Endothelial cell of umbilical vein (primary cell): ENCODE data around the gene SMARCA2. TPM values are rescaled to one million over a fixed set of nuclear protein-coding genes. Genes with fewer than 3 reads are reported as not detected.

Experiments
- BruUV-seq: library from RNA; stranded (reverse); fragments of 400-500 nt; replicated peaks from 2 replicates; lab custom pipeline; 2021; lab: Mats Ljungman, UMichigan
- CTCF ChIA-PET: fragments of 300-600, 350-600 bp; sonication (Branson Sonifier 250); formaldehyde crosslinking; loops from one replicate; lab custom pipeline; 2021; ENCODE audit warnings: antibody characterized with exemption, inconsistent platforms; lab: Charles Lee
- POLR2A ChIA-PET: fragments of 300-600, 350-600 bp; sonication (Branson Sonifier 250); formaldehyde crosslinking; loops from one replicate; lab custom pipeline; 2021; ENCODE audit warnings: antibody characterized with exemption, inconsistent platforms; lab: Charles Lee
- DNase-seq: peaks from one replicate; pipeline ENCODE4 v3.0.0-alpha.2; 2011; ENCODE audit warnings: low read depth, low spot score
- FAIRE-seq: peaks from 2 replicates; lab custom pipeline; 2011; peaks lifted over from hg19 to GRCh38; lab: Jason Lieb, UNC
- H2AFZ ChIP-seq: 2 replicates; pipeline ENCODE4 v1.6.0; 2012; ENCODE audit warnings: low read depth, low read length, control low read depth, inconsistent platforms
- H3K27ac ChIP-seq: 2 replicates; pipeline ENCODE4 v1.5.1; 2011; ENCODE audit warnings: low read depth, mild to moderate bottlenecking, control low read depth, low read length, moderate library complexity; ENCODE audit not compliant: insufficient read depth
- H3K27me3 ChIP-seq, 2 experiments: 2 replicates each; pipeline versions ENCODE4 v1.6.0 to v1.6.1; 2011; ENCODE audit warnings: low read length in 2 of 2, mixed read lengths in 1 of 2; ENCODE audit not compliant: control insufficient read depth in 2 of 2, insufficient read depth in 2 of 2
- H3K36me3 ChIP-seq, 2 experiments: 2 replicates in 1 of 2; 3 replicates in 1 of 2; pipeline ENCODE4 v1.5.1; 2011; ENCODE audit warnings: low read length in 2 of 2, mild to moderate bottlenecking in 1 of 2, moderate library complexity in 1 of 2; ENCODE audit not compliant: control insufficient read depth in 2 of 2, insufficient read depth in 2 of 2; ENCODE audit errors: extremely low read depth in 1 of 2
- H3K4me1 ChIP-seq: 3 replicates; pipeline ENCODE4 v1.5.1; 2011; ENCODE audit warnings: mild to moderate bottlenecking, low read length; ENCODE audit not compliant: control insufficient read depth, insufficient read depth; ENCODE audit errors: extremely low read depth
- H3K4me2 ChIP-seq: 2 replicates; pipeline ENCODE4 v1.6.1; 2011; ENCODE audit warnings: low read length, control low read depth, mixed read lengths; ENCODE audit not compliant: insufficient read depth
- H3K4me3 ChIP-seq, 3 experiments: fragments of 200-600 bp in 1 of 3; sonication (generic), shearing (Covaris generic) in 1 of 3; replicated peaks in 1 of 3; 2 replicates each; pipeline ENCODE4 v1.5.1; 2011 to 2016; ENCODE audit warnings: control low read depth in 3 of 3, low read length in 3 of 3, mild to moderate bottlenecking in 2 of 3, inconsistent platforms in 1 of 3, low read depth in 1 of 3, moderate library complexity in 1 of 3; ENCODE audit not compliant: insufficient read depth in 1 of 3
- H3K79me2 ChIP-seq: 2 replicates; pipeline ENCODE4 v1.6.0; 2012; ENCODE audit warnings: low read length, inconsistent platforms; ENCODE audit not compliant: control insufficient read depth, insufficient read depth
- H3K9ac ChIP-seq: replicated peaks from 2 replicates; pipeline ENCODE3; 2011; ENCODE audit warnings: low read length, control low read depth; ENCODE audit not compliant: insufficient read depth; ENCODE audit errors: extremely low read depth
- H3K9me1 ChIP-seq: replicated peaks from 3 replicates; pipeline ENCODE4 v1.6.0; 2011; ENCODE audit warnings: mild to moderate bottlenecking, low read length; ENCODE audit not compliant: control insufficient read depth, insufficient read depth; ENCODE audit errors: extremely low read depth
- H3K9me3 ChIP-seq: replicated peaks from 2 replicates; pipeline ENCODE4 v1.5.1; 2012; ENCODE audit warnings: low read length, inconsistent platforms; ENCODE audit not compliant: control insufficient read depth, insufficient read depth
- H4K20me1 ChIP-seq: replicated peaks from 2 replicates; pipeline ENCODE3; 2011; ENCODE audit warnings: mild to moderate bottlenecking, low read length; ENCODE audit not compliant: control insufficient read depth, insufficient read depth; ENCODE audit errors: extremely low read depth
- EZH2 ChIP-seq: IDR thresholded peaks from 2 replicates; pipeline ENCODE4 v1.6.1; 2012; ENCODE audit warnings: borderline replicate concordance, low read depth, mild to moderate bottlenecking, moderate library complexity, low read length, inconsistent platforms; ENCODE audit not compliant: severe bottlenecking
- FOS ChIP-seq: IDR thresholded peaks from 2 replicates; pipeline ENCODE4 v1.6.1; 2011; ENCODE audit warnings: mild to moderate bottlenecking, low read length, moderate library complexity, borderline replicate concordance; ENCODE audit not compliant: insufficient read depth
- dilution Hi-C: fragments of 300-500 bp; cut with MboI; formaldehyde crosslinking; loops from one replicate; pipeline ENCODE4 v1.15.0; 2019; ENCODE audit warnings: low sequenced_read_pairs; ENCODE audit not compliant: extremely low pct_ligation_motif_present
- intact Hi-C: fragments of 100-400 bp; cut with micrococcal nuclease; formaldehyde crosslinking; loops from one replicate; pipeline ENCODE4 v1.10.0; 2022
- polyA plus RNA-seq, 4 experiments: library from polyadenylated mRNA; depleted of rRNA in 3 of 4; stranded (reverse) in 3 of 4; unstranded in 1 of 4; fragments of >200 nt; gene quantifications; 2 replicates each; pipeline versions ENCODE4 v1.2.1 to v1.2.3, GENCODE V29; 2011 to 2012; ENCODE audit warnings: missing spikeins in 1 of 4
- total RNA-seq: library from RNA; stranded (reverse); gene quantifications from 2 replicates; pipeline ENCODE4 v1.2.3, GENCODE V29; 2021
- TF ChIP-seq, protein P1 (sequence below), 2 donors: IDR thresholded peaks; 1 replicate in 1 of 2; 2 replicates in 1 of 2; pipeline ENCODE4 v1.5.1; 2011; ENCODE audit warnings: low read length in 2 of 2, mild to moderate bottlenecking in 2 of 2, moderate library complexity in 2 of 2, control low read depth in 1 of 2, inconsistent platforms in 1 of 2, low read depth in 1 of 2; ENCODE audit not compliant: insufficient read depth in 1 of 2; ENCODE audit errors: extremely low read depth in 1 of 2

The SMARCA2 gene
- total and polyA plus RNA-seq, 2 donors (not counting 3 experiments of a cell fraction or from before 2014, with no cell fraction given), result 54.5 to 79.9 TPM

DNA sequence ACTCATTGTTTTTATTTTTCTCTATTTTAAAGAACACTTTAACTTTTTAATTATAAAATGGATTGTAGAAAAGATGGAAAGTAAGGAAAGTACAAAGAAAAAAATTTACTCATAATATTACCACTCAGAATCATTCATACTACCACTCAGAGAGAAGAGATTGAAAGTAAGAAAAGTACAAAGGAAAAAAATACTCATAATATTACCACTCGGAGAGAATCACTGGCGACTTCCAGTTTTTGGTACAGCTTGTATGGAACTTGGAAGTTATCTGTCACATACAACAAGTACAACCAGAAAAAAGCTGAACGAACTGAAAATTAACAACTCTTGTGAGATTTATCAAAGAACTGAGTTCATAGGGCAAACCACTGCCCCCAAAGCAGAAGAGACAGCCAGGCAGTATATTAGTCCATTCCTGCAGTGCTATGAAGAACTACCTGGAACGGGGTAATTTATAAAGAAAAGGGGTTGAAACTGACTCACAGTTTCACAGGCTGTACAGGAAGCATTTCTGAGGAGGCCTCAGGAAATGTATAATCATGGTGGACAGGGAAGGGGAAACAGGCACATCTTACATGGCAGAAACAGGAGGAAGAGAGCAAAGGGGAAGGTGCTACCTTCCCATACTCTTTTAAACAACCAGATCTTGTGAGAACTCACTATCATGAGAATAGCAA is 183.9 kb downstream of the SMARCA2 start:
- POLR2A ChIA-PET, result no interaction called here
- Histone ChIP-seq H3K79me2 (no peaks in the 10 kb centered on the region), H3K9me1 (no peaks in the 10 kb centered on the region), H3K27ac (no peak overlapping the region), H3K9ac (no peak overlapping the region), H3K36me3 (no peaks in the 10 kb centered on the region), H4K20me1 (no peaks in the 10 kb centered on the region), H3K9me3 (no peaks in the 10 kb centered on the region), H3K27me3 (no peaks in the 10 kb centered on the region), H2AFZ (no peak overlapping the region), H3K4me1 (peaks cover 5% of the 10 kb centered on the region), H3K4me2 (no peak overlapping the region), H3K4me3 (no peak overlapping the region)
- FAIRE-seq, result no peak
- TF ChIP-seq FOS, result no peak
- TF ChIP-seq, protein P1, sequence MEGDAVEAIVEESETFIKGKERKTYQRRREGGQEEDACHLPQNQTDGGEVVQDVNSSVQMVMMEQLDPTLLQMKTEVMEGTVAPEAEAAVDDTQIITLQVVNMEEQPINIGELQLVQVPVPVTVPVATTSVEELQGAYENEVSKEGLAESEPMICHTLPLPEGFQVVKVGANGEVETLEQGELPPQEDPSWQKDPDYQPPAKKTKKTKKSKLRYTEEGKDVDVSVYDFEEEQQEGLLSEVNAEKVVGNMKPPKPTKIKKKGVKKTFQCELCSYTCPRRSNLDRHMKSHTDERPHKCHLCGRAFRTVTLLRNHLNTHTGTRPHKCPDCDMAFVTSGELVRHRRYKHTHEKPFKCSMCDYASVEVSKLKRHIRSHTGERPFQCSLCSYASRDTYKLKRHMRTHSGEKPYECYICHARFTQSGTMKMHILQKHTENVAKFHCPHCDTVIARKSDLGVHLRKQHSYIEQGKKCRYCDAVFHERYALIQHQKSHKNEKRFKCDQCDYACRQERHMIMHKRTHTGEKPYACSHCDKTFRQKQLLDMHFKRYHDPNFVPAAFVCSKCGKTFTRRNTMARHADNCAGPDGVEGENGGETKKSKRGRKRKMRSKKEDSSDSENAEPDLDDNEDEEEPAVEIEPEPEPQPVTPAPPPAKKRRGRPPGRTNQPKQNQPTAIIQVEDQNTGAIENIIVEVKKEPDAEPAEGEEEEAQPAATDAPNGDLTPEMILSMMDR (IDR thresholded peaks at IDR 0.05; ENCODE audit: extremely low read depth in 1 of 2, insufficient read depth in 1 of 2, low read depth in 1 of 2, low read length in 2 of 2), result no peak
- no peak for TF ChIP-seq EZH2
- dilution Hi-C loops, result no loop called here
- intact Hi-C loops, result no loop called here
- CTCF ChIA-PET, result no interaction called here
- DNase-seq, result peak; percentile 19
- BruUV-seq, result no TSS peak
